ENCODE data around the gene SAMD7. TPM values are rescaled to one million over a fixed set of nuclear protein-coding genes. Genes with fewer than 3 reads are reported as not detected.

Gene SAMD7
- total and polyA plus RNA-seq, 9 of the 15 experiments (the other 6 are each of a cell fraction or from before 2014, with no cell fraction given): not detected

GRCh38 chr3:169945313-169945712, 33.9 kb downstream of the SAMD7 start (continued):
- TF ChIP-seq ZNF592 (IDR thresholded peaks at IDR 0.05) (peak; percentile 38; the same call in 1 of the 2 replicates), ATF3 (IDR thresholded peaks at IDR 0.05) (peak; percentile 74), ATF3 (CRISPR knock-in tag; conservative IDR thresholded peaks at IDR 0.05) (no peak), ZBTB5 (IDR thresholded peaks at IDR 0.05) (no peak), COPS2 (conservative IDR thresholded peaks at IDR 0.05) (no peak), CREB1 (IDR thresholded peaks at IDR 0.05) (peak; percentile 70; the same call in 1 of the 2 replicates), CREB1 (CRISPR knock-in tag; IDR thresholded peaks at IDR 0.05) (peak; percentile 54; the same call in 1 of the 2 replicates), CBX3 (IDR thresholded peaks at IDR 0.05; ENCODE audit: borderline replicate concordance in 1 of 2, low read length in 2 of 2) (peak in 1 of 2 experiments; percentile 48; a peak in 1 of 3 replicates), ERF (CRISPR knock-in tag; IDR thresholded peaks at IDR 0.05) (no peak), SAFB (IDR thresholded peaks at IDR 0.05; ENCODE audit: borderline replicate concordance, low read depth, low read length) (no peak), CBX2 (IDR thresholded peaks at IDR 0.05; ENCODE audit: insufficient read depth, low read length, poor library complexity, severe bottlenecking) (no peak), MTA3 (IDR thresholded peaks at IDR 0.05; ENCODE audit: borderline replicate concordance) (0 out of 2 replicates have a peak, but pooled peaks have one; percentile 31), TAF9B (IDR thresholded peaks at IDR 0.05; ENCODE audit: partially characterized antibody) (peak; percentile 90), CREB5 (CRISPR knock-in tag; IDR thresholded peaks at IDR 0.05) (no peak), TFE3 (CRISPR knock-in tag; IDR thresholded peaks at IDR 0.05) (peak; percentile 48), MEIS2 (IDR thresholded peaks at IDR 0.05; ENCODE audit: partially characterized antibody) (peak; percentile 32), RAD51 (IDR thresholded peaks at IDR 0.05; ENCODE audit: borderline replicate concordance, low read depth) (no peak), SOX6 (IDR thresholded peaks at IDR 0.05) (peak; percentile 60; the same call in 1 of the 2 replicates), ZZZ3 (IDR thresholded peaks at IDR 0.05) (no peak)

All from K562 (cell line).